Measurements from ENCODE around the gene CDK5RAP2.

- no peak for TF ChIP-seq POLR2AphosphoS5 (IDR thresholded peaks at IDR 0.05; ENCODE audit: low read depth, low read length)
- TF ChIP-seq REST (IDR thresholded peaks at IDR 0.05; ENCODE audit: insufficient read depth in 1 of 2, low read depth in 2 of 2, low read length in 2 of 2) = no peak
Observed at GRCh38 chr9:120531683-120532300, 48.2 kb downstream of the CDK5RAP2 start.

Measured in PFSK-1 (cell line).